ENCODE data around the gene PNLDC1. TPM values are rescaled to one million over a fixed set of nuclear protein-coding genes. Genes with fewer than 3 reads are reported as not detected.

The PNLDC1 gene
- total and polyA plus RNA-seq, 2 experiments from 2014 or later: not detected

- H3K27me3 ChIP-seq (ENCODE audit: insufficient read depth): no peaks in the 10 kb centered on the region
- peaks cover 11% of the 10 kb centered on the region for H3K4me1 ChIP-seq (ENCODE audit: insufficient read depth)
- Mint-ChIP-seq H3K27me3 (ENCODE audit: insufficient read depth, low read depth, poor library complexity) (peaks cover 9% of the 10 kb centered on the region), H3K4me3 (no peak overlapping the region), H3K4me1 (peaks cover 28% of the 10 kb centered on the region), H3K36me3 (ENCODE audit: low read depth) (peaks cover 71% of the 10 kb centered on the region), H3K9me3 (no peaks in the 10 kb centered on the region; the same call in 2 of the 3 replicates), H3K27ac (no peak overlapping the region)
- H4K20me1 ChIP-seq (replicated peaks; ENCODE audit: insufficient read depth): 0 out of 2 replicates have a peak, but pooled peaks cover 4% of the 10 kb centered on the region
- ATAC-seq (no peak), DNase-seq (ENCODE audit: low spot score) (no peak)
- TF ChIP-seq POLR2AphosphoS5 (IDR thresholded peaks at IDR 0.05; ENCODE audit: low read depth) (0 out of 2 replicates have a peak, but pooled peaks have one; percentile 11), CREB1 (CRISPR knock-in tag; IDR thresholded peaks at IDR 0.05; ENCODE audit: low read depth) (no peak)
- H3K4me3 ChIP-seq: no peak overlapping the region
- no peak overlapping the region for H2AFZ ChIP-seq
- H3F3A ChIP-seq (replicated peaks; ENCODE audit: low read depth): peaks cover 7% of the 10 kb centered on the region; the same call in 1 of the 2 replicates
- H3K36me3 ChIP-seq (ENCODE audit: insufficient read depth): peaks cover 42% of the 10 kb centered on the region; the same call in 1 of the 2 replicates
- 0 out of 2 replicates have a peak, but pooled peaks cover 11% of the 10 kb centered on the region for H3K79me2 ChIP-seq (replicated peaks; ENCODE audit: insufficient read depth)
- no peaks in the 10 kb centered on the region for H3K9me2 ChIP-seq (ENCODE audit: insufficient read depth)
- H3K4me2 ChIP-seq: no peak overlapping the region
- no peak overlapping the region for H3K27ac ChIP-seq (ENCODE audit: low read depth)
Observed at GRCh38 chr6:159756508-159756907, 43.6 kb upstream of the PNLDC1 start.

- H3K9me2 ChIP-seq (ENCODE audit: insufficient read depth): no peaks in the 10 kb centered on the region
- TF ChIP-seq STAT1 (IDR thresholded peaks at IDR 0.05; ENCODE audit: unreplicated experiment) (no peak), ZNF462 (CRISPR knock-in tag; IDR thresholded peaks at IDR 0.05) (no peak), REST (IDR thresholded peaks at IDR 0.05; ENCODE audit: unreplicated experiment) (no peak), POLR2AphosphoS5 (IDR thresholded peaks at IDR 0.05; ENCODE audit: low read depth) (0 out of 2 replicates have a peak, but pooled peaks have one; percentile 23), ZNF114 (CRISPR knock-in tag; IDR thresholded peaks at IDR 0.05) (no peak), CTCF (conservative IDR thresholded peaks at IDR 0.05; ENCODE audit: low read depth in 2 of 2) (peak; percentile 26 to 40)
- peak overlapping the region; percentile 86 for H3K27ac ChIP-seq (ENCODE audit: low read depth)
- no peak; the same call in 2 of the 3 replicates for ATAC-seq
- H3K4me1 Mint-ChIP-seq: peaks cover 33% of the 10 kb centered on the region
- H3K36me3 Mint-ChIP-seq (ENCODE audit: low read depth): peaks cover 69% of the 10 kb centered on the region
- 0 out of 2 replicates have a peak, but pooled peaks cover 4% of the 10 kb centered on the region for H4K20me1 ChIP-seq (replicated peaks; ENCODE audit: insufficient read depth)
- no peak overlapping the region for H3K4me3 ChIP-seq
- H3K79me2 ChIP-seq (replicated peaks; ENCODE audit: insufficient read depth): peaks cover 16% of the 10 kb centered on the region
- no peak overlapping the region for H2AFZ ChIP-seq
- H3K4me1 ChIP-seq (ENCODE audit: insufficient read depth): peaks cover 18% of the 10 kb centered on the region
- peak; percentile 41 for DNase-seq (ENCODE audit: low spot score)
- no peaks in the 10 kb centered on the region; the same call in 2 of the 3 replicates for H3K9me3 Mint-ChIP-seq
- H3K27me3 Mint-ChIP-seq (ENCODE audit: insufficient read depth, low read depth, poor library complexity): peaks cover 20% of the 10 kb centered on the region
- H3F3A ChIP-seq (replicated peaks; ENCODE audit: low read depth): peaks cover 5% of the 10 kb centered on the region; the same call in 1 of the 2 replicates
- no peak overlapping the region for H3K4me2 ChIP-seq
- no peaks in the 10 kb centered on the region for H3K27me3 ChIP-seq (ENCODE audit: insufficient read depth)
- H3K4me3 Mint-ChIP-seq: no peak overlapping the region
- peaks cover 34% of the 10 kb centered on the region; the same call in 1 of the 2 replicates for H3K36me3 ChIP-seq (ENCODE audit: insufficient read depth)
- peak overlapping the region; percentile 87 for H3K27ac Mint-ChIP-seq
Observed at GRCh38 chr6:159758031-159759001, 41.8 kb upstream of the PNLDC1 start.

All from GM23338 (cell line).